ENCODE measurements around the gene TEX22.

The TEX22 gene

DNA sequence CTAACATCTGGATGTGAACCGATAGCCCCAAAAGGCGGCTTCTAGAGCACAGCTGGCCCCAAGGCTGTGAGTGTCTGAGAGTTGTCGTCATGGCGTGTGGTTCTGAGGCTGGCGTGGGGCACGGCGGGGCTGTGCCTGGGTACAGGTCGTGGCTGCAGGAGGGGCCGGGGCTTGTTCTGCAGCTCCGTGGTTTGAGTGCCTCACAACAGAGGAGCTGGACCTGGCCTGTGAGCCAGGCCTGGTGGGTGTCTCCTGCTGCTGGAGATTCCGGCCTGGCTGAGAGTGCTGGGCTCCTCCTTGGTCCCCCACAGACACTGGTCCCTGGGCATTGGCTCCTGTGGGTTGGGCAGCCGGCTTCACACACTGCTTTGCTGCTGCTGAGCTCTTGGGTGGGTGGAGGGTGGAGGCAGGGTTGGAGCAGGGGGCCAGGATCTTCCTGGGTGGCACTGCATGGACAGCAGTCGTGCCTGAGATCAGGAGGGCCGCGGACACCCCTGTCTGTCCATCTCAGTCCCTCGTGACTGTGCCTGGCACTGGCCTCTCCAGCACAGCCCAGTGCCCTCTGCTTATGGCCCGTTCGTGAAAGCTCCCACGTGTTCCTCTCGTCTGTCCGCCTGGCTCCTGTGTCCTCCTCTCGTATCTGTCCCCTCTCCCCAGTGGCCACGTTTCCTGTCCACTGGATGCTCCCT lies 31.8 kb upstream of the TEX22 start:
- DNase-seq (ENCODE audit: low read depth): no peak

DNA sequence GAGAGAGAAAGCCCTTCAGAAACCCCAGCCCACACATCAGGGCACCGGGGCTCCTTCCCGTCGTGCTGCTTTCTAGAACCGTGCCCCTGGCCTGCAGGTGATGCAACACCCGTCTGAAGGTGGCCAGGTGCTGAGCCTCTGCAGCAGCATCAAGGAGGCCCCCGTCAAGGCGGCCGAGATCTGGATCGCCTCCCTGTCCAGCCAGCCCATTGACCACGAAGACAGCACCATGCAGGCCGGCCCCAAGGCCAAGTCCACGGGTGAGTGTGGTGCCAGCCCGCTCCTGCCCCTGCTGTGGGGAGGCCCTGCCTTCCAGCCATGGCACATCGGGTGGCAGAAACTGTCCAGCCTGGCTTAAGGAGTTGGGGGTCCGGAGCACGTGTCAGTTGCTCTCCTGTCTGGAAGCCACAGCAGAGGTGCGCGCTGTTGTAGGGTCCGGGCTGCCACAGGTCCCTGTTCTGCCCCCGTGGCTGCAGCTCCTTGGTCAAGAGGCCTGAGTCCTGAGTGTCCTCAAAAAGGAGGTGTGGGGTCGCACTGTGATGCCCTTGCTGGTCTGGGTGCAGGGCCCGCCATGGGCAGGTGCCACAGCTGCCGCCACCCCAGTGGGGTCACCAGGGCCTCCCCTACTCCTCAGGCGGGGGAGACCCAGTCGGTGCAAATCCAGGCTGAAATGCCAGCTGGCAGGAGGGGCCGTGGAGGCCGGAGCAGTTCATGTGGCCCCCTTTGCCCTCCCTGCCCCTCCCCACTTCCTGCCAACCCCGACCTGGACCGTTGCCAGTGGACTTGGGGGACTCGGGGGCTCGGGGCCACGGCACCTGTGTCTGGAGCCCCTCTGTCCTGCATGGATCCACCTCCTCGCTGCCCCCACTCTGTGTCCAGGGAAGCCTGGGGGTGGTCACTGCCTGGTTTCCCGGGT lies 31.0 kb upstream of the TEX22 start:
- no peak for DNase-seq (ENCODE audit: low read depth)

DNA sequence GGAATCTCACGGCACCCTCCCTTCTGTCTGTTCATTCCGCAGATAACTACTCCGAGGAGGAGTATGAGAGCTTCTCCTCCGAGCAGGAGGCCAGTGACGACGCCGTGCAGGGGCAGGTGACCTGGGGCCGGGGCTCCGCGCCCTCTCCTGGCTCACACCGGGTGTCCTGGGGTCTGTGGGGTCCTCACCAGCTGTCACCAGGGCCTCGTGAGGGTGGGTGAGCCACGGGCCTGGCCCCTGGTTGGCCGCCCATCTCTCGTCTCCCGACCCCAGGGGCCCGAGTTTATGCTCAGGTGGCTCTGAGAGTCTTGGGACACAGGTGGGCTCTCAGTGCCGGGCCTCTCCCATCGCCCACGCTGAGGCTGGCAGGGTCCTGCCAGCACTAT lies 30.3 kb upstream of the TEX22 start:
- DNase-seq (ENCODE audit: low read depth): no peak

DNA sequence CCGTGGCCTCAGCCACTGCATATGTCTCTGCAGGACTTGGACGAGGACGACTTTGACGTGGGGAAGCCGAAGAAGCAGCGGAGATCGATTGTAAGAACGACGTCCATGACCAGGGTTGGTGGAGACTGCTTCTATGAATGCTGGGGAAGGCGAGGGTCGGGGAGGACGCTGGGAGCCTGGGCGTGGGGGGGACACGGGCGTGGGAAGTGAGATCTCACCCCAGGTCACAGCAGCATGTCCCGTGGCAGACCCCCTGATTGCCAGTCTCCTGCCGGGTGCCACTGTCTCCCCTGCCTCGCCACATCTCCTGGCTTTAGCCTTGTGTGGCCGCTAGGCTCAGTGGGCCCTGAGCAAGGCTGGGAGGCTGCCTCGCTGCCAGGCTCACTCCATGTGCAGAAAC lies 29.9 kb upstream of the TEX22 start:
- no peak for DNase-seq (ENCODE audit: low read depth)

DNA sequence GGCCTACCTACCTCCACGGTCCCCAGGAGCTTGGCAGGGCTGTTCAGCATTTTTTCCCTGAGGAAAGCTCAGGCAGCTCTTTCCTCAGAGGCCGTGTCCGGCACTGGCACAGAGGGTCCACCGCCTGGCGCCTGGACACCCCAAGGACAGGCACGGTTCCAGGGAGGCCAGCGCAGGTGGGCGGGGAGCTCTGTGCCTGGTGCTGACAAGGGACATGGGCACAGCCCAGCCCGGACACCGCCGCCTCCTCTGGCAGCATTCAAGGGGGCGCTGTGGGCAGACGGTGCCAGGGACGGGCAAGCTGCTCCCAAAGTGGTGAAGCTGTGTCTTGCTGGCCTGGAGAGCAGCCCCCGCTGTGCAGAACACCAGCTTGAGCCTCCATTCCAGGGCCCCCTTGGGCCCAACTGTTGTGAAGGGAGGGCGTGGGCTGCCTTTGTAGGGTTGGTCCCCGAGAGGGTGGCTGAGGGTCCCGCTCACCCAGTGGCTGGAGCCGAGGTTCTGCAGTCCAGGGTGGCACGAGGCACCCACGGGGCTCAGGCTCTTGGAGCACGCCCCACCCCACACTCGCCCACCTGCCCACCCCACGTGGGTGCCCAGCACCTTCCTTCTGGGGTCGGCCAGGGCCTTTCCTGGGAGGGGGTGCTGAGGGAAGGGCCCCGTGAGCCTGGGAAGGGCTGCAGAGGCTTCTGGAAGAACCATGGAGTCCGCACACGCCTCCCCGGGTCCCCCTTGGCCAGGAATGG lies 29.3 kb upstream of the TEX22 start:
- no peak for DNase-seq (ENCODE audit: low read depth)

DNA sequence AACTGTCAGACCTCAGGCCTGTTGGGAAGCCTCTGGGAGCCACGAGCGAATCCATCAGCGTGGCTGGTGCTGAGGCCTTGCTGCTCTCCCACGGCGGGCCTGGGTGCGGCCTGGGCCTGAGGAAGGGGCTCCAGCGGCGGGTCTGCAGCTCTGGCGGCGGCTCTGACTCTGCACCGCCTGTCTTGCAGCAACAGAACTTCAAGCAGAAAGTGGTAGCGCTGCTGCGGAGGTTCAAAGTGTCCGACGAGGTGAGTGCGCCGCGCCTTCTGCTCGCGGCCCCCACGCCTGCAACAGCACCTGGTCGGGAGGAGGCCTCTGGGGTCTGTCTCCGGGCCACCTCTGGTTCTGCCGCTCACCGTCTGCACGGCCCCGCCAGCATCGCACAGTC lies 28.7 kb upstream of the TEX22 start:
- DNase-seq (ENCODE audit: low read depth): no peak

DNA sequence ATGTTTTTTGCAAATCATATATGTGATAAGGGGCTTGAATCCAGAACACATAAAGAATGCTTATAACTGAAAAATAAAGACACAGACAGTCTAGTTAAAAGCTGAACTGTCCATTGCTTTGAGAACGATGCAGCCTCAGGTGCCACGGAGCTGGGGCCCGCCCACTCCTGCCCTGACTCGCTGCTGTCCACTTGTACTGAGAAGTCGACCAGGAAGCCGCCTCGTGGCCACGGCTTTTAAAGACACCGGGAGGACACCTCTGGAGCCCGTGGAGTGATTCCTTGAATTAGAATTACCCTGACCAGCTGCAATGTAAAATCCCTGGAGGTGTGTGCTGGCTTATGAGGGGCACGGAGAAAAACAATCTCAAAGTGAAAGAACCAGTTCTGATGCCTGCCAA lies 23.9 kb upstream of the TEX22 start:
- DNase-seq (ENCODE audit: low read depth): no peak

DNA sequence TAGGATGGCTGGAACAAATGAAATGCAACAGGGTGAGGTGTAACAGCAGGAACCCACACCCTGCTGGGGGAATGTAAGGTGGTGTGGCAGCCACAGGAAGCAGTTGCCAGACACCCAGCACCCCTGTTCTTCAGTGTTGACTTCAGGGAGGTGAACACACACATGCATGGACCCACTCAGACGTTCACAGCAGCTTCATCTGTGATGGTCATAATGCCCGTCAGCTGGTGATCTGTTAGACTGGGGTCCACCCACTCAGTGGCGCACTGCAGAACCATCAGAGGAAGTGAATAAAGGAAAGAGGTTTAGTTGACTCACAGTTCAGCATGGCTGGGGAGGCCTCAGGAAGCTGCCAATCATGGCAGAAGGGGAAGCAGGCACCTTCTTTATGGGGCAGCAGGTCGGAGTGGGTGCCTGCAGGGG lies 22.7 kb upstream of the TEX22 start:
- DNase-seq (ENCODE audit: low read depth): peak; percentile 8

DNA sequence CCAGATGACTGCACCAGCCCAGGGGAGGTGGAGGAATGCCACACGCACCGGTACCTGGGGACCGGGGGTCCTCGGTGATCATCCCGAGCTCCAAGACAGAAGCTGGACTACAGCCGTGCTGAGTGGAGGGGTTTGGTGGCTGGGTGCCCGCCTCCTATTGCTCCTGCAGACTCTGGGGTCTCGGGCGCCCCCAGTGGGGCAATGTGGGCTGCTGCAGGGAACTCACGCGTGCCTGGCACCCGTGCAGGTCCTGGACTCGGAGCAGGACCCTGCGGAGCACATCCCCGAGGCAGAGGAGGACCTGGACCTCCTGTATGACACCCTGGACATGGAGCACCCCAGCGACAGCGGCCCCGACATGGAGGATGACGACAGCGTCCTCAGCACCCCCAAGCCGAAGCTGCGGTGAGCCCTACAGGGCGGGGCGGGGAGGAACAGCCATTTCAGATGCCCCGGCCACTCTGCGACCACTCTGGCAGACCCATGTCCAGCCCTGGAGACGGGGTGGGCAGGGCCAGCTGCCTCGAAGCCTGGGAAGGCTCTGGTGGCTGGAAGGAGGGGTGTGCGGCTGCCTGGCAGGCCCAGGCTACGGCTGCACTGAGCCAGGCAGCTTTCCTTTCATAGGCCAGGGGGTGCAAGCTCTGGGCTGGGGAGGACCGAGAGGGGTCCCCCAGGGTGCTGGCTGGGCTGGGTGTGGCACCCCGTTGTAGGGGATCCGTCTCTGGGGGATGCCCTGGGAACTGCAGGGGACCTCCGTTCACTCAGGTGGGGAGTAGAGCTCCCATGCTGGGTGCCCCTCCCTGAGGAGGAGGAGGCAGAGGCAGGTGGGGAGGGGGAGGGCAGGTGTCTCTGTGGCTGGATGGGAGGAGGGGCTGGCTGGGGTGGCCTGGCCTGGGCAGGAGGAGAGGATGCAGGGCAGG lies 21.6 kb upstream of the TEX22 start:
- no peak for DNase-seq (ENCODE audit: low read depth)

DNA sequence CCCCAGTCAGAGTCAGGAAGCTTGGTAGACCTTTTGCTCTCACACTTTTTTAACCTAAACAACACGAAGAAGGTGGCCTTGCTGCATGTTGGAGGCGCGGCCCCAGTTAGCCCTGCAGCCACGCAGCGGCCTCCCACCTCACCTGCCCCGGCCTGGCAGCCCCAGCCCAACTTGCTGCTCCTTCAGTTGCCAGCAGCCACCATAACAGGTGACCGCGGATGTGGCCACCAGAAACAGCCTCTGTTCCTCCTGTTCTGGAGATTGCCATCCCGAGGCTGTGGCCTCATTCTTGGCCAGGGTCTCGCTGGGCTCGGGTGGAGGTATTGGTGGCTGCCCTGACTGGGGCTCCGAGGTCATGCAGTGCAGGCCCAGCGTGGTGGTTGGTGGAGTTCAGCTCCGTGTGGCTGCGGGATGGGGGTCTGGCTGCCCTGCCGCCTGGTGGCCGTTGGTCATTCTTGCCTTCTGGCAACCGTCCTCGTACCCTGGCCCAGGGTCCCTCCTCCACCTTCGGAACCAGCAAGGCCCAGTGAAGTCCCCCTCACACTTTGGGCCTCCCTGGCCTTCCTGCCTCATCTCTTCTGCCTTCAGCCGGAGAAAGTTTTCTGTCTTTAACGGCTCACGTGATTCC lies 20.7 kb upstream of the TEX22 start:
- no peak for DNase-seq (ENCODE audit: low read depth)

DNA sequence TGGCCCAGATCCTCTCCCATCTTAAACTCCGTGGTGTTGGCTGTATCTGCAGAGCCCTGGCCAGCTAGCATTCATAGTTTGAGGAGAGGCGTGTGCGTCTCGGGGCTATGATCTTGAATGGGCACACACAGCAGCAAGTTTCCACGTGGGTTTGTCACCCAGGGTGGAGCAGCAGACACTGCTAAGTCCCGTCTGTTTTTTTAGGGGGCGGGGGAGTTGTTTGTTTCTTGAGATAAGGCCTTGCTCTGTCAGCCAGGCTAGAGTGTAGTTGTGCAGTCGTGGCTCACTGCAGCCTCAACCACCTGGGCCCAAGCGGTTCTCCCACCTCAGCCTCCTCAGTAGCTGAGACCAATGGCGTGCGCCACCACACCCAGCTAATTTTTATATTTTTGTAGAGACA lies 20.1 kb upstream of the TEX22 start:
- no peak for DNase-seq (ENCODE audit: low read depth)

DNA sequence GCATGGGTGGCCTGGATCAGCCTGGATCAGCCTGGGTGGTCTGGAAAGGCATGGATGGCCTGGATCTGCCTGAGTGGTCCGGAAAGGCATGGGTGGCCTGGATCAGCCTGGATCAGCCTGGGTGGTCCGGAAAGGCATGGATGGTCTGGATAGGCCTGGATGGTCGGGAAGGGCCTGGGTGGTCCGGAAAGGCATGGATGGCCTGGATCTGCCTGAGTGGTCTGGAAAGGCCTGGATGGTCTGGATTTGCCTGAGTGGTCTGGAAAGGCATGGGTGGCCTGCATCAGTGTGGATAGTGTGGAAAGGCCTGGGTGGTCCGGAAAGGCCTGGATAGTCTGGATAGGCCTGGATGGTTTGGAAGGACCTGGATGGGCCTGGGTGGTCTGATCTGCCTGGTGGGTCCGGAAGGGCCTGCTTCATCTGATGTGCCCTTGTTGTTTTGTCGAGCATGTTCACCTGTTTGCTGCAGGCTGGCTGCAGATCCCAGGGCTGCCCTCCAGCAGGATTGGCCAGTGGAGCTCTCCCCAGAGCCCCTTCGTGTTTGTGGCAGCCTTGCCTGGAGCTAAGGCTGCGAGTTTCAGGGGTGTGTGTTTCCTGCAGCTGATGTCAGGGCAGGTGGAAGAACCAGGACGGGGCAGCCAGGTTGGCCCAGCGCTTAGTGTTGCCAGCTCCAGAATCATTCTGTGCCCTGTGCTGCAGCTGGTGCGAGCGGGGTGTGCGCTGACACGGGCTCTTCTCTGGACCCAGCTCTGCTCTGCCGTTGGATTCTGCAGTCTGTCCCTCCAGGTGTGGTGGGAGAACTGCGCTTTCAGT lies 19.3 kb upstream of the TEX22 start:
- DNase-seq (ENCODE audit: low read depth): no peak

DNA sequence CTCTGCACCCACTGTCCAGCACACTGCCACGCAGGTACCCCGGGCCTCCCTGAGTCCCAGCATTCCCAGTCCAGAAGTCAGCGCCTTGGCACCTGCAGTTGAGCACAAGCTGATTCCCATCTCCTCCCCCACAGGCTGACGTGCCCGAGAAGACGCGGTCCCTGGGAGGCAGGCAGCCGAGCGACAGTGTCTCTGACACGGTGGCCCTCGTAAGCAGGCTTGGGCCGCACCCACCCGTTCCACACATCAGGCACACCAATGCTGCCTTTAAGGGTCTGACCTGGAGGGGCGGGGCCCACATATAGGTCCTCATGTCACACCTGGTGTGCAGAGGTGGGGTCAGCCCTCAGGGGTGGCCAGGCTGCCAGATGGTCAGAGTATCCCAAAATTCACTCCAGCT lies 18.4 kb upstream of the TEX22 start:
- no peak for DNase-seq (ENCODE audit: low read depth)

DNA sequence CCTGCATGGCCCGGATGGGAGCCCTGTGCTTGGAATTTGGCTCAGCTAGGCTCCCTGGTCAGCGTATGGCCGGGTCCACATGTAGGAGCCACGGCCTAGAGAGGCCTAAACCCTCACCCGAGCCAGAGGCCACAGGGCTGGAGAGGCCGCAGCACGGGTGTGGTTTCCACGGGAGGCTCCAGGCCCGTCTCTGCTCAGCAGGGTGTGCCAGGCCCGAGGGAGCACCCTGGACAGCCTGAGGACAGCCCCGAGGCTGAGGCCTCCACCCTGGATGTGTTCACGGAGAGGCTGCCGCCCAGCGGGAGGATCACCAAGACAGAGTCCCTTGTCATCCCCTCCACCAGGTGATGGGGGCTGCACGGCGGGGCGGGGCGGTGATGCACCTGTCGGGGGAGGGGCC lies 17.6 kb upstream of the TEX22 start:
- DNase-seq (ENCODE audit: low read depth): no peak

DNA sequence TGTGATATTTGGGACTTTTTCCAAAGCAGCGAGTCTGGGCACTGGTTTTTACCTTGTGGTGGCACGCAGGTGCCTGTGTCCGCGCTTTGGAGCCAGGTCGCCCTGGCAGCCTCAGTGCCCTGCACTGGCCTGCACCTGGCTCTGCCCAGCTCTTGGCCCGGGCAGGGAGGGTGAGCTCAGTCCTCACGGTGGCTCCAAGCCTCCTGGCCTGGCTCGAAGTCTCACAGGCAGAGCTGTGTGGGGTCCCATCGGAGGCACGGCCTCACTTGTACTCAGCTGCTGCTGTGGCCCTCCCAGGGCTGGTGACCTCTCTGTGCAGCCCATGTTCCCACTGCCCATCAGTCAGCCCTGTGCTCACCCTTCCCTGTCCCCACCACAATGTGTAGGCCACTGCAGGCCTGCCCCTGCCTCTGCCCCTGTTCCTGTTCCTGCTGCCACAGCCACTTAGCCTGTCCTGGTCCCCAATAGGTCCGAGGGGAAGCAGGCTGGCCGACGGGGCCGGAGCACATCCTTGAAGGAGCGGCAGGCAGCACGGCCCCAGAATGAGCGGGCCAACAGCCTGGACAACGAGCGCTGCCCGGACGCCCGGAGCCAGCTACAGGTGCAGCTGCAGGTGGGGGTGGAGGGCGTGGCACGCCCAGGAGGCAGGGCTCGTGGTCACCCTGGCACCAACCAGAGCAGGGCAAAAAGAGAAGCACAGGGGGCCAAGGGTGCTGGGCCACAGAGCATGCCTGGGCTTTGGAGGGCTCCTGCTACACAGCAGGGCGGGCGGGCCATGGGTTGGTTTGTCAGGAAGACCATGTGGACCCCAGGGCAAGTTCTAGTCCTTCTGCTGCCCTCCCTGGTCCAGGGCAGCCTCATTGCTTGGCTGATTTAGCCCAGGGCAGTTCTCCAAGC lies 16.6 kb upstream of the TEX22 start:
- DNase-seq (ENCODE audit: low read depth): no peak

DNA sequence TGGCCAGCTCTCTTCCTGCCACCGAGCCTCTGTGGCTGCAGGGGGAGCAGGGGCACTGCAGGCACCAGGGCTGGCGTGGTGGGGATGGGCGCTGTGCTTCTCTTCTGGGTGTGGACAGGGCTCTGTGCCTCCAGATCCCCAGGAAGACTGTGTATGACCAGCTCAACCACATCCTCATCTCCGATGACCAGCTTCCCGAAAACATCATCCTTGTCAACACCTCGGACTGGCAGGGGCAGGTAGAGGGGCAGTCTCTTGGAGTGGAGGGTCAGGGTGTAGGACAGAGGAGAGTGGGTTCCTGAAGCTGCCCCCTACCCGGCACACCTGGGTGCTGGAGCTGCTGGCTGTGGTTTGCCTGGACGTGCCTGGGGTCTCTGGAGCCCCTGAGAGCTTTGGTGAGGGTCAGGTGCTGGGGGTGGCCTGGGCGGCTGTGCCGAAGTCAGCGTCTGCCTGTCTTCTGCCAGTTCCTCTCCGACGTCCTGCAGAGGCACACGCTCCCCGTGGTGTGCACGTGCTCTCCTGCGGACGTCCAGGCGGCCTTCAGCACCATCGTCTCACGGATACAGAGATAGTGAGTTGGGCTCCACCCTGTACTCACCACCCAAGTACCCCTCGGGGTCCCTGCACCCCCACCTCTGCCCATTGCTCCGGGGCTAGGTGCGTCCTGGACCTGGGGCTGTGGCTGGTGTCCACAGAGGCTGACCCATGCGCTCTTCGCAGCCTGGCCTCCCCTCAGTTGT lies 15.8 kb upstream of the TEX22 start:
- no peak for DNase-seq (ENCODE audit: low read depth)

DNA sequence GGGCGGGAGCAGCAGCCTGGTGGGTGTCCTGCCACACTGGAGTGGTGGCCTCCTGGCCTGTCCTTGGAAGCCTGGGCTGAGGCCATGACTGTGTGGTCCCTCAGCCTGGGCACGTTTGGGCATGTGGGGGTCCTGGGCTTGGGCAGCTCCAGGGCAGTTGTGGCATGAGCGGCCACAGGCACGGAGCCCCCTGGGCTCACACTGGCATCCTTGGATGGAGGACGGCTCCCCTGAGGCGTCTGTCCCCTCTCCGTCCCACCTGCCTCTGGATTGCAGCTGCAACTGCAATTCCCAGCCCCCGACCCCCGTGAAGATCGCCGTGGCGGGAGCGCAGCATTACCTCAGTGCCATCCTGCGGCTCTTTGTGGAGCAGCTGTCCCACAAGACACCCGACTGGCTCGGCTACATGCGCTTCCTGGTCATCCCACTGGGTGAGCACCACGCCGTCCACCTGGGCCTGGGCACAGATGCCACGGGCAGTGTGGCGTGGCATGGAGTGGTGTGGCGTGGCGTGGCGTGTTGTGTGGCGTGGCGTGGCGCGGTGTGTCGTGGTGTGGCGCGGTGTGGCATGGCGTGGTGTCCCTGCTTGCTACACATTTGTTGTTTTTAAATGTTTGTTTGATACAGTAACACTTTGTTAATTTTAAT lies 15.1 kb upstream of the TEX22 start:
- no peak for DNase-seq (ENCODE audit: low read depth)

DNA sequence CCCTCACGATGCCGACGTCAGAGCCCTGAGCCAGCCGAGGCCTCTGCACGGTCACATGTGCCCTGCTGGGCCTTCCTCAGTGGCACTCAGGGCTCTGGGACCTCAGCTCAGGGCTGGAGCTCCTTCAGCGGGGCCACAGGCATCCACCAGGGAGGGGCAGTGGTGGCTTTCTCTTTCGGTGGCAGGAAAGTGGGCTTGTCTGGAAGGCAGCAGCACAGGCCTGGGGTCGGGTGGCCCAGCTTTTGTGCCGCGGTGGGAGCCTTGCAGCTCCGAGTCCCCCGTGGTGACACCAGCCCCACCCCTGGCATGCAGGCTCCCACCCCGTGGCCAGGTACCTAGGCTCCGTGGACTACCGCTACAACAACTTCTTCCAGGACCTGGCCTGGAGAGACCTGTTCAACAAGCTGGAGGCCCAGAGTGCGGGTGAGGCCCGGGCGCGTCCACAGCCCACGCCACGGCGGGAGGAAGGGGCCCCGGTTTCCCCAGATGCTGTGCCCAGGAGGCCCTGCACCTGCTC lies 14.2 kb upstream of the TEX22 start:
- no peak for DNase-seq (ENCODE audit: low read depth)

Measured in EH (cell line).